ENCODE measurements around the gene MGAT5.

Gene MGAT5

GRCh38 chr2:134362740-134363139 lies 108.9 kb downstream of the MGAT5 start:
- no peak for DNase-seq

- no peak for DNase-seq
These were observed 111.5 kb downstream of the MGAT5 start for GRCh38 chr2:134365356-134365755.

- DNase-seq = no peak
These were observed 112.5 kb downstream of the MGAT5 start for GRCh38 chr2:134366359-134366758.

- no peak for DNase-seq
These were observed 113.3 kb downstream of the MGAT5 start for GRCh38 chr2:134367213-134367612.

- peak in 1 of 56 donors; percentile 32 for DNase-seq
These were observed 114.3 kb downstream of the MGAT5 start for GRCh38 chr2:134368009-134368817.

- DNase-seq = peak in 1 of 56 donors; percentile 16
These were observed 115.5 kb downstream of the MGAT5 start for GRCh38 chr2:134369220-134369902.

- DNase-seq = no peak
These were observed 117.0 kb downstream of the MGAT5 start for GRCh38 chr2:134370655-134371445.

GRCh38 chr2:134372141-134372540 lies 118.3 kb downstream of the MGAT5 start:
- no peak for DNase-seq

GRCh38 chr2:134372611-134373131 lies 118.8 kb downstream of the MGAT5 start:
- DNase-seq = peak in 20 of 56 donors; percentile 11 to 72 (median 36)

- peak in 32 of 56 donors; percentile 5 to 70 (median 16) for DNase-seq
These were observed 122.1 kb downstream of the MGAT5 start for GRCh38 chr2:134375935-134376334.

GRCh38 chr2:134377730-134378129 lies 123.9 kb downstream of the MGAT5 start:
- DNase-seq = no peak

- no peak for DNase-seq
These were observed 125.4 kb downstream of the MGAT5 start for GRCh38 chr2:134379293-134379692.

GRCh38 chr2:134379722-134380121 lies 125.8 kb downstream of the MGAT5 start:
- DNase-seq = no peak

- no peak for DNase-seq
These were observed 127.3 kb downstream of the MGAT5 start for GRCh38 chr2:134381141-134381540.

- DNase-seq = no peak
These were observed 130.3 kb downstream of the MGAT5 start for GRCh38 chr2:134384131-134384530.

GRCh38 chr2:134385195-134385594 lies 131.3 kb downstream of the MGAT5 start:
- DNase-seq = no peak

GRCh38 chr2:134386310-134386709 lies 132.4 kb downstream of the MGAT5 start:
- no peak for DNase-seq

GRCh38 chr2:134389381-134389780 lies 135.5 kb downstream of the MGAT5 start:
- DNase-seq = no peak

GRCh38 chr2:134391751-134392160 lies 137.9 kb downstream of the MGAT5 start:
- DNase-seq = no peak

GRCh38 chr2:134392442-134393074 lies 138.7 kb downstream of the MGAT5 start:
- DNase-seq = no peak

GRCh38 chr2:134393075-134393461 lies 139.2 kb downstream of the MGAT5 start:
- DNase-seq = no peak

All from amygdala (tissue), 56 donors.